GM19467 (cell line): Measurements from ENCODE around the gene RBPJ.

ENCODE experiments used
- ATAC-seq: cut with Tn5 transposase; IDR thresholded peaks from one replicate; pipeline ENCODE4 v1.9.1; 2021; ENCODE audit warnings: mild to moderate bottlenecking, moderate library complexity; ENCODE audit not compliant: unreplicated experiment

RBPJ gene

DNA sequence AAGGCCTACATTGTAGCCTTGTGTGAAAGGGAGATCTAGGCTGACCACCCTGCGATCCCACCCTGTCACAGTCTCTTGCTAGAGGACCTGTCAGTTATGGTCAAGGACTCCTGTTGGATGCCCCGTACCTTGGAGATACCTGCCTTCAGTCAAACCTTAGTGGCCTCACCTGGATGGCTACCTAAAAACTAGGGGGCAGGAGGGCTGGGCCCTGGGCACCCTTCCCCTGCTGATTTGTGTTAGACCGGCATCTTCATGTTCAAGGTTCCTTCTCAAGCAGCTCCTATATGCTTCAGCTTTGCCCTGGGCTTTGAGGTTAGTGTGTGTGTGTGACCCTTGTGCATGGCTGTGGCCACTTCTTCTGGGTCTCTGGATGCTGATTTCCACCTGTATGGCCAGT lies 134.1 kb downstream of the RBPJ start:
- no peak for ATAC-seq

GRCh38 chr4:26455571-26455970 lies 134.8 kb downstream of the RBPJ start:
- no peak for ATAC-seq

- ATAC-seq = no peak
These were observed 136.6 kb downstream of the RBPJ start for GRCh38 chr4:26457412-26457811.

DNA sequence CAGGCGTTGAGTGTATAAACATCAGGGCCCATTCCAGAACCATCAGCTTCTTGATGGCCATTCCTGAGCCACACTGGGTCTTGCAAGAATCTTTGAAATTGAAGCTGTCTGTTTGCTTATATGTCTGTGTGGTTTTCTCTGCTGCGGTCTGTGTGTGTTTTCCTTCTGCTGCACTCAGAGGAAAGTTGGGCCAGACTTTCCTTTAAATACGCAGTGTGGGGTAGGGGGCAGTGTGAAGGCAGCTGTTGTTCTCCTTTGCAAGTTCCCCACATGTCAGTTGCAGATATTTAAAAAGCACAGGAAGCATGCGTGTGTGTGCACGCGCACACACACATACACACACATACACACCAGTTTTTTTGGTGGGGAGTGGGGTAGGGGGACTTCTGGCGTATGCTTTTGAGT lies 137.3 kb downstream of the RBPJ start:
- no peak for ATAC-seq

- no peak for ATAC-seq
These were observed 138.4 kb downstream of the RBPJ start for GRCh38 chr4:26459054-26459755.

DNA sequence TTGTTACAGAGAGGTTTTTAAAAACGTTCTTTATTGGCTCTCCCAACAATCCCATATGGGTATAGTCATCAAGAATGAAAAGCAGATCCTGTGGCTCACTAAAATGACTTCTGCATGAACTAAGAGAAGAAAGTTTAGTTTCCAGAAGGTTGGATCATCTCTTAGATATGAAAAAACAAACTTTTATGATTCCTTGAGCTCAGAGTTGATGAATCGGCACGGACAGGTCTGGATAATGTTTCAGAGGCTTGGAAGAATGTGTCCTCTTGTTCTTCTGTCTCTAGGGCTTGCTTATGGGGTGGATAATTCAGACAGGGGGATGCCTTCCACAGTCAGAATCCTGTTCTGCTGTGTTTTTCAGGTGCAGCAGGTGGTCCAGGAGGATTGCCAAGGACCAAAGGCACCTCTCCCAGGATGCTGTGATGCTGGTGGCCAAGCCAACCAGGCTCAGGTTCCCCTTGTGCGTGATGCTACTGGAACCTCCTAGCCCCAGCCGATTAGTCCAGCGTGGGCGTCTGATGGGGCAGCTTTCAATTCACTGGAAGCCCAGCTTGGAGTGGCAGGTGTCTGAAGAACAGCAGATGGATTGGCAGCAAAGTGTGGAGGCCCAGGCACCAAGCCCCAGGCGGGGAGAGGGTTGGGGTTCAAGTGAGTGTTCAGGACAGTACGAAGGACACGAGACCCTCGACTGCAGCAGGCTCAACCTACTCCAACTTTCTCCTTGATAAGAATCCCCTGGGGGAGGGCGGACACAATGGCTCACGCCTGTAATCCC lies 139.1 kb downstream of the RBPJ start:
- no peak for ATAC-seq

DNA sequence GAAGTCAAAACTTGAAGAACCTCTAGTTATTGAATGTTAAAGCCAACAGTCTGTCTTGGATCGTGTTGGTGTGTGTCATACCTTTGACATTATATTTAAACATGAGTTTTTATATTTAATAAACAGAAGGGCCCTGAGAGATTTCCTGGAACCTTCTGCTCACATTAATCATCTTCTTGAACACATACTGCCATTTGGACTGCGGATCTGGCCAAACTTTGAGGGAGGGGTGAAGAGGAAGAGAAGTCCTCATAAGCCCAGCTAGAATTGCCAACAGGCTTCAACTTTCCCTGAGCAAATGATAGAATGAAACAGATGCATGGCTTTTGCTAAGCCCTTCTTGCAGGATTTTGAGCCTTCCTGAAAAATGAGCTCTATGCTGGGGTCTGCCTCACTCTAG lies 142.1 kb downstream of the RBPJ start:
- ATAC-seq = no peak

DNA sequence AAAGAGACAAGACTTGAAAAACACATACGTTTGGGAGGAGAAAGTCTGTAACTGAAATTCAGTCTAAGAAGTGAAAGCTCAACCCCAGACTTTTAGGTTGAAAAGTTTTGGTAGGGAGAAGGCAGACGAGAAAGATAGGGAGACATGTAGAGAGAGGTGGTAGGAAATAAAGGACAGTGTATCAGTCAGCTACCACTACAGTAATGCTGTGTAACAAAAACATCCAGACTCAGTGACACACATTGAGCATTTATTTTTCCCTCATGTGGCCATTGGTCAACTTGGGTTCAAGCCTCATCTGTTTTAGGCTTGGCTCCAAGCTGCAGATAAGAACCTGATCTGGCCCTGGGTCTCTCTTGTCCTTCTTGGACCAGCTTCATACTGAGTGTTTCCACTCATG lies 142.6 kb downstream of the RBPJ start:
- ATAC-seq = no peak

GRCh38 chr4:26464420-26465095 lies 143.7 kb downstream of the RBPJ start:
- ATAC-seq = no peak

- ATAC-seq = no peak
These were observed 145.9 kb downstream of the RBPJ start for GRCh38 chr4:26466578-26467270.

DNA sequence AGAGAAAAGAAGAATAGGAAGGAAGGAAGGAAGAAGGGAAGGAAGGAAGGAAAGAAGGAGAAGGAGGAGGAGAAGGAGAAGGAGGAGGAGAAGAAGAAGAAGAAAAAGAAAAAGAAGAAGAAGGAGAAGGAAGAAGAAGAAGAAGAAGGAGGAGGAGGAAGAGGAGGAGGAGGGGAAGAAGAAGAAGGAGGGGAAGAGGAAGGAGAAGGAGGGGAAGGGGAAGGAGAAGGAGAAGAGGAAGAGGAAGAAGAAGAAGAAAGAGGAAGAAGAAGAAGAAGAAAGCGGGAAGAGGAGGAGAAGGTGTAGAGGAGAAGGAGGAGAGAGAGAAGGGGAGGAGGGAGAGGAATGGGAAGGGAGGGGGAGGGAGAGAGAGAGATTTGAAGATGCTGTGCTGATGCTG lies 146.9 kb downstream of the RBPJ start:
- no peak for ATAC-seq

- no peak for ATAC-seq
These were observed 147.6 kb downstream of the RBPJ start for GRCh38 chr4:26468283-26468949.

DNA sequence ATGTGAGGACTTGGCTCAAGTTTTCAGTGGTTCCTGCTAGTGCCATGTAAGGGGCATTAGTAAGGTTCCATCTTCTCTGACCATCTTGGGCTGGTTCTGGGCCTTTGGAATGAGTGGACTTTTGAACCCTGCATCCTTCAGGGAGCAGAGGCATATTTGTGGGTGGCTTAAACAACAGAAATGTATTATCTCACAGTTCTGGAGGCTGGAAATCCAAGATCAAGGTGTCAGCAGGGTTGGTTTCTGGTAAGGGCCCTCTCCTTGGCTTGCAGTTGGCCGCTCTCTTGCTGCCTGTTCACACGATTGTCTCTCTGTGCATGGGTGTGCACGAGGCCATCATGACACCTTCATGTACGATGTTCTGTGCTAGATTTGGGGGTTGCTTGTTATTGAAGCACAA lies 148.2 kb downstream of the RBPJ start:
- no peak for ATAC-seq

DNA sequence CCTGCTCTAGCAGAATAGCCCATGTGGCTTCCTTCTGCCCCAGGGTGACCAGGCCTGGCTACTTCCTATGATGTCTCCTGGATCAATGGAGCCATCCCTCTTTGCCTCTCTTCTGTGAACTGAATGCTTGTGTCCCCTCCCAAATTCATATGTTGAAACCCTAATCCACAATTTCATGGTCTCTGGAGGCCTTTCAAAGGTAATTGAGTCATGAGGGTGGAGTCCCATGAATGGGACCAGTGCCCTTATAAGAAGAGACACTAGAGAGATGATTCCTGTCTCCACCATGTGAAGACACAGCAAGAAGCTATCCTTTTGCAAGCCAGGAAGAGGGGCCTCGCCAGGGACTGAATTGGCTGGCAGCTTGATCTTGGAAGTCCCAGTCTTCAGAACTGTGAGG lies 151.1 kb downstream of the RBPJ start:
- no peak for ATAC-seq

- ATAC-seq = no peak
These were observed 153.1 kb downstream of the RBPJ start for GRCh38 chr4:26473893-26474292.

DNA sequence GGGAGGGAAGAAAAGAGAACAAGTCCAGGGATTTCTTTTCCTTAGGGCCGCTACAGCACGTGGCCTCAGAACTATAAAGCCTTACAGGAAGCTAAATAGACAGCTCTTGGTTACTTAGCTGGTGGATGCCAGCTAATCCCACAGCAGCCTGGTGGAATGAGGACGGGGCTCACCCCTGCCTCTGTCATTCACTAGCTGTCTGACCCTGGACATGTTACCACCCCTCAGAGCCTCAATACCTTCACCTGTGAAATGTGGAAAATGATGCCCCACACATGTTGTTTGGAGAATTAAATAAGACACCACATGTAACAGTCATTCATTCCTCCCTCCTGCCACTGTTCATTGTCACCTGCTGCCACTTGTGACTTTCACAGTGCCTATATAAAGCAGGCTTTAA lies 153.7 kb downstream of the RBPJ start:
- no peak for ATAC-seq

- no peak for ATAC-seq
These were observed 154.9 kb downstream of the RBPJ start for GRCh38 chr4:26475716-26476115.

DNA sequence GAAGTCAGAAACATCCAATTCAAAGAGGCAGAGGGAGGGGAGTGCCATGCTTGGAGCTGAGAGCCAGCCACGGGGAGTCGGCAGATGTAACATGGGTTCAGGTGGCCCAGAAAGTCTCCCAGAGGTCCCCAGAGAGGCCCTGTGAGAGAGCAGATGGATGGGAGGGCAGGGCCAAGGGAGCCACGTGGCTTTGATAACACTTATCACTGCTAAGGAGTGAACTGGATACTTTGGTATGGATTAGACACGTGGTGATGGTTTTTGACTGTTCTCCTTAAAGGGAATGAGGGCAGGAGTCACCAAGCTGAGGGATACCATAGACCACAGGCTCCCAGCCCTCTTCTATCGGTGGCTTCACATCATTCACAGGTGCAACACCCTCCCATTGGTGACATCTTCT lies 155.7 kb downstream of the RBPJ start:
- no peak for ATAC-seq

GRCh38 chr4:26478330-26478729 lies 157.5 kb downstream of the RBPJ start:
- no peak for ATAC-seq

DNA sequence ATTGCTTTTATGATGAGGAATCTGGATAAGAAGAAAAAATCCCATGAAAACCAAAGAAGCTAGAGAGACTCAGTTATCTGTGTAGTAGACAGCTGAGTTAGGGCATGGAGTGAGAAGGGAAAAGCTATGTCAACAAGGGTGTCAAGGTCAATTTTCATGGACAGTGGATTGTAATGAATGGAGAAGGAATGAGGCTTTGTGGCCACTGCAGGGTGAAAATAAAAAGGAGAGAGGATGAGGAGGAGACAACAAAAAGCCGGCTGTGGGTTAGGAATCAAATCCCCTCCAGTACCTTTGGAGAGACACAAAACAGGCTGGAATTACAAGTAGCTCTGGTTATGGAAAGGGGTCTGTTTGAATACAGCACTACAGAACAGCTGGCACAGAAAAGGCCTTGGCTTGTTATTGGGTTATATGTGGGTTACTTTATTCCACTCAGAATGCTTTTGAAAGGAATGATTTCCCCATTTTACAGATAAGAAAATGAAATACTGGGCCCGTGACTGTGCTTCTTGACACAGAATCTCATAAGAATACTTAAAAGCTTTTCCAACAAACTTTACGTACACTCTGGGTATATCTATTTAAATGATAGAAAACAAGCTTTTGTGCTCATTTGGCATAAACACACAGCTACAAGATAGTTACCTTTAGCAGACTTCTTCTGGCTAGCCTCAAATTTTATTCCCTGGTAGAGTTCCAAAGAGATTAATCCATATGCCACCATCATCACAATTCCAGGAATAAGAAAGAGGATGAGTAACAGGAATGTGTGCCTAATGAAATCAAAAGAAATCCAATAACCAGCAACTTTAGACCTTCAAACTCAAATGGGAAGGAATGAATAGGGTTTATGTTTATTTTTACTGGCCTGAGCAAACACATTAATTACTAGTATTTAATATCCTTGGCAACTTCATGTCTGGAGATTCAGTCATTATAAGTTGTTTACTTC lies 162.0 kb downstream of the RBPJ start:
- ATAC-seq = no peak
